Measurements from ENCODE around the gene UNK. TPM values are rescaled to one million over a fixed set of nuclear protein-coding genes. Genes with fewer than 3 reads are reported as not detected.
"Not testable (repeated sequence)": the region's sequence is repeated elsewhere in the genome, so short reads cannot be mapped to it uniquely, and the experiment has no call there.

The UNK gene
- total RNA-seq, 2 experiments from 2014 or later, result 21.8 to 24.7 TPM

GRCh38 chr17:75776386-75777295, 8.0 kb upstream of the UNK start:
- Mint-ChIP-seq H3K36me3 (peaks cover 40% of the 10 kb centered on the region), H3K9me3 (no peaks in the 10 kb centered on the region), H3K27me3 (peaks cover 4% of the 10 kb centered on the region), H3K4me1 (ENCODE audit: low read depth) (peaks cover 28% of the 10 kb centered on the region), H3K27ac (peak overlapping the region; percentile 96), H3K4me3 (peak overlapping the region; percentile 87)
- ChIA-PET CTCF (interaction anchor here (0.6 to 4.2 kb wide), 9 partner anchors 9 to 250 kb away, joined by 3 to 35 read pairs (median 6); partner anchors contain the start of genes GALK1 and TRIM65), POLR2A (interaction anchor here (0.6 to 5.4 kb wide), 19 partner anchors 10 to 101 kb away, joined by 3 to 69 read pairs (median 4); partner anchors contain the start of genes GALK1, UNC13D, UNK and WBP2)
- DNase-seq, result peak; percentile 46
- intact Hi-C loops (cut with micrococcal nuclease), result loop anchor here (1.0 kb wide), 1 partner anchor 10 kb away; no protein-coding TSS in a partner anchor

GRCh38 chr17:75777296-75777922, 7.2 kb upstream of the UNK start:
- intact Hi-C loops (cut with micrococcal nuclease), result no loop called here
- Mint-ChIP-seq H3K9me3 (no peaks in the 10 kb centered on the region), H3K27me3 (peaks cover 4% of the 10 kb centered on the region), H3K4me1 (ENCODE audit: low read depth) (peaks cover 29% of the 10 kb centered on the region), H3K4me3 (peak overlapping the region; percentile 87), H3K27ac (peak overlapping the region; percentile 96), H3K36me3 (peaks cover 40% of the 10 kb centered on the region)
- ChIA-PET CTCF (interaction anchor here (1.5 to 4.2 kb wide), 6 partner anchors 8 to 52 kb away, joined by 4 to 35 read pairs (median 8); partner anchors contain the start of gene GALK1), POLR2A (interaction anchor here (0.8 to 5.4 kb wide), 13 partner anchors 9 to 100 kb away, joined by 3 to 69 read pairs (median 7); partner anchors contain the start of genes GALK1, UNK and WBP2)
- DNase-seq, result no peak

GRCh38 chr17:75778066-75778860, 6.3 kb upstream of the UNK start:
- POLR2A ChIA-PET, result interaction anchor here (0.8 to 5.2 kb wide), 10 partner anchors 8 to 77 kb away, joined by 3 to 57 read pairs (median 7); partner anchors contain the start of genes GALK1, UNC13D, UNK and WBP2

GRCh38 chr17:75778861-75779249, 5.8 kb upstream of the UNK start:
- Mint-ChIP-seq H3K4me3 (peak overlapping the region; percentile 87), H3K27ac (peak overlapping the region; percentile 96), H3K27me3 (peaks cover 4% of the 10 kb centered on the region), H3K9me3 (no peaks in the 10 kb centered on the region), H3K36me3 (peaks cover 42% of the 10 kb centered on the region), H3K4me1 (ENCODE audit: low read depth) (peaks cover 41% of the 10 kb centered on the region)
- ChIA-PET CTCF (interaction anchor here (0.6 to 4.2 kb wide), 5 partner anchors 14 to 76 kb away, joined by 3 to 35 read pairs (median 8); partner anchors contain the start of genes GALK1, UNC13D and WBP2), POLR2A (interaction anchor here (0.8 to 5.2 kb wide), 6 partner anchors 7 to 77 kb away, joined by 3 to 57 read pairs (median 6); partner anchors contain the start of genes GALK1, UNC13D, UNK and WBP2)
- DNase-seq, result no peak
- intact Hi-C loops (cut with micrococcal nuclease), result loop anchor here (1.0 to 2.0 kb wide), 4 partner anchors 14 to 200 kb away; partner anchors contain the start of genes ACOX1, GALK1, RECQL5 and SAP30BP

More at GRCh38 chr17:75778066-75778860, 6.3 kb upstream of the UNK start:
- intact Hi-C loops (cut with micrococcal nuclease), result loop anchor here (2.0 kb wide), 1 partner anchor 201 kb away; the partner anchor contains the start of genes ACOX1 and TEN1
- DNase-seq, H3K27me3 Mint-ChIP-seq, H3K9me3 Mint-ChIP-seq: not testable (repeated sequence)
- Mint-ChIP-seq H3K4me1 (ENCODE audit: low read depth) (peaks cover 36% of the 10 kb centered on the region), H3K27ac (peak overlapping the region; percentile 96), H3K36me3 (peaks cover 42% of the 10 kb centered on the region), H3K4me3 (peak overlapping the region; percentile 87)
- CTCF ChIA-PET, result interaction anchor here (0.6 to 4.2 kb wide), 7 partner anchors 13 to 77 kb away, joined by 3 to 35 read pairs (median 9); partner anchors contain the start of genes GALK1 and WBP2

DNA sequence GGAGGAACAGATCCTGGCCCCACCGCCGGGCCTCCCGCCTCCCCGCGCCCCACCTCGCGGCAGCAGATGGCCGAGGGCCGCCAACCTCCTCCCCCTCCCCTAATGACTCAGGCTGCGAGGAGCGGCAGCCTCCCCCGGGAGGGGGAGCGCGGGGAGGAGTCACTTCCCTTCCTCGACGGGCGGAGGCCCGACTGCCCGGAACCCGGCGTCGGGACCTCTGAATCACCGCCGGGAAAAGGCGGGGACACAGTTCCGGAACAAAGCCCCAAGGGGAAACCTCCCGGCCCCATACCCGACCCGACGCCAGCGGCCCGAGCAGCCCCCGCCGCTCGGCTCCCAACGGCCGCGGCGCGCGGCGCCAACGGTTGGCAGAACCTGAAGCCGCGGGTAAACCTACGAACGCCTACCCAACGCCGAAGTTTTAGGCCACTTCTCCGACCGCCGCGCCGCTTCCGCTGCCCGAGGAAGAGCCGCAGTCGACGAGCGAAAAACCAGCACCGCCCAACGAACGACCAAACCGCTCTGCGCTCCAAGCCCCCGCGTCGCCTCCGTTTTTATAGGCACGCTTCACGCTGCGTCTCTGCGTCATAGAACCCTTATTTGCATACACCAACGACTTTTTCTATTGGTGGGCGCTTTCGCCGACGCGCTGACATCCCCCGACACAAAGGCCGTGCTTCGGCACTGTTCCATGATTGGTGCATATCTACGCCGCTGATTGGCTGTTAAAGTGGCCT, 5.2 kb upstream of the UNK start:
- CTCF ChIA-PET, result interaction anchor here (0.6 to 4.2 kb wide), 7 partner anchors 15 to 82 kb away, joined by 3 to 35 read pairs (median 7); partner anchors contain the start of genes GALK1 and UNC13D
- intact Hi-C loops (cut with micrococcal nuclease), result loop anchor here (1.0 to 2.0 kb wide), 4 partner anchors 14 to 199 kb away; partner anchors contain the start of genes ACOX1, GALK1, RECQL5 and SAP30BP
- POLR2A ChIA-PET, result interaction anchor here (0.6 to 2.9 kb wide), 16 partner anchors 9 to 117 kb away, joined by 3 to 18 read pairs (median 4); partner anchors contain the start of genes GALK1, RECQL5, SAP30BP and TRIM65
- peak; percentile 97 for DNase-seq
- peaks cover 41% of the 10 kb centered on the region for H3K36me3 Mint-ChIP-seq
- H3K27ac Mint-ChIP-seq, result peak overlapping the region; percentile 97
- H3K27me3 Mint-ChIP-seq, result peaks cover 4% of the 10 kb centered on the region
- H3K9me3 Mint-ChIP-seq, result no peaks in the 10 kb centered on the region
- peaks cover 43% of the 10 kb centered on the region for H3K4me1 Mint-ChIP-seq (ENCODE audit: low read depth)
- peak overlapping the region; percentile 87 for H3K4me3 Mint-ChIP-seq

GRCh38 chr17:75779987-75780889, 4.4 kb upstream of the UNK start:
- intact Hi-C loops (cut with micrococcal nuclease), result loop anchor here (1.0 to 10.0 kb wide), 8 partner anchors 15 to 485 kb away; partner anchors contain the start of genes ACOX1, GALK1, GALR2 and RECQL5
- ChIA-PET CTCF (interaction anchor here (0.6 to 2.1 kb wide), 5 partner anchors 15 to 81 kb away, joined by 3 to 16 read pairs (median 5); partner anchors contain the start of genes GALK1 and UNC13D), POLR2A (interaction anchor here (0.6 to 2.8 kb wide), 13 partner anchors 10 to 116 kb away, joined by 3 to 18 read pairs (median 4); partner anchors contain the start of genes GALK1, RECQL5, SAP30BP and TRIM65)
- no peaks in the 10 kb centered on the region for H3K9me3 Mint-ChIP-seq
- peaks cover 40% of the 10 kb centered on the region for H3K36me3 Mint-ChIP-seq
- H3K27me3 Mint-ChIP-seq, result peaks cover 4% of the 10 kb centered on the region
- peak overlapping the region; percentile 87 for H3K4me3 Mint-ChIP-seq
- H3K27ac Mint-ChIP-seq, result peak overlapping the region; percentile 97
- peaks cover 43% of the 10 kb centered on the region for H3K4me1 Mint-ChIP-seq (ENCODE audit: low read depth)
- no peak for DNase-seq

DNA sequence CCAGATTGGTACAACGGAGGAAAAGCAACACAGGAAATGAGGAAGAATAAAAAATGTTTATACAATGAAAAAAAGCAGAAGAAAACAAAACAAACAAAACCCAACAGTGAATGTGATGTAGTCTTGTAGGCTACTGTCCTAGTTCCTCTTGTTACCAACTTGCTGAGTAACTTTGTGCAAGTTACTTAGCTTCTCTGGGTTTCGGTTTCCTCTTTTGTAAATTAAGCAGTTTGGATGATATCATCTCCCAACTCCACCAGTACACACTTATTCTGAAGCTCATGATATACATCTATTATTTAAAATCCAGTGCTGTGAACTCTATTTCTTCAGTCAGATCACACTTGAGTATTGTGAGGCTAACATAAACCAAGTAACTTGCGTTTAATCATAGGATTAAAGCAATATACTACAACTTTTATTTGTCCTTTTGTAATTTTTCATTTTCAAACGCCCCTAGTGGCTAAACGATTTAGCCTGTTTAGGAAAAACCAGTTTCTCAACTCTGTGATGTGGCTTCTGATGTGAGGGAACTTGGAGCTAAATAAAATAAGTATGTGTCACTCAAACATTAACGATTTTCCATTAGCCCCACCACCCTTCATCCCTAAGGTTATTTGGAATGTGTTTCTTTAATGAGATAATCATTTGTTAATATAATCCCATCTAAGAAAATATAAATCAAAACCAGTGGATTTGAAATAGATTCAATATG, 1.4 kb upstream of the UNK start:
- CTCF ChIA-PET, result interaction anchor here (0.6 to 2.7 kb wide), 26 partner anchors 8 to 327 kb away, joined by 3 to 15 read pairs (median 4); partner anchors contain the start of genes GALK1, TRIM47, TRIM65 and WBP2
- peak overlapping the region; percentile 98 for H3K27ac Mint-ChIP-seq
- peaks cover 13% of the 10 kb centered on the region for H3K36me3 Mint-ChIP-seq
- POLR2A ChIA-PET, result interaction anchor here (0.6 to 1.8 kb wide), 10 partner anchors 8 to 749 kb away, joined by 3 to 8 read pairs (median 4); partner anchors contain the start of genes GALK1 and WBP2
- no peaks in the 10 kb centered on the region for H3K9me3 Mint-ChIP-seq
- DNase-seq, result no peak
- intact Hi-C loops (cut with micrococcal nuclease), result loop anchor here (1.0 to 10.0 kb wide), 5 partner anchors 114 to 943 kb away; partner anchors contain the start of genes GALR2, JMJD6, METTL23 and SRP68
- H3K4me3 Mint-ChIP-seq, result peak overlapping the region; percentile 90
- peaks cover 38% of the 10 kb centered on the region for H3K4me1 Mint-ChIP-seq (ENCODE audit: low read depth)
- H3K27me3 Mint-ChIP-seq, result peaks cover 4% of the 10 kb centered on the region

GRCh38 chr17:75783803-75784472, 668 bp upstream of the UNK start:
- H3K4me3 Mint-ChIP-seq, result peak overlapping the region; percentile 90
- H3K27me3 Mint-ChIP-seq, result peaks cover 2% of the 10 kb centered on the region
- peaks cover 35% of the 10 kb centered on the region for H3K4me1 Mint-ChIP-seq (ENCODE audit: low read depth)
- no peaks in the 10 kb centered on the region for H3K9me3 Mint-ChIP-seq
- H3K36me3 Mint-ChIP-seq, result peaks cover 6% of the 10 kb centered on the region
- no peak for DNase-seq
- POLR2A ChIA-PET, result interaction anchor here (0.7 to 4.7 kb wide), 10 partner anchors 8 to 288 kb away, joined by 3 to 57 read pairs (median 4); partner anchors contain the start of genes GALK1 and WBP2
- CTCF ChIA-PET, result interaction anchor here (0.6 to 2.7 kb wide), 21 partner anchors 7 to 328 kb away, joined by 3 to 15 read pairs (median 5); partner anchors contain the start of genes GALK1, TRIM47, TRIM65 and WBP2
- intact Hi-C loops (cut with micrococcal nuclease), result loop anchor here (1.0 to 10.0 kb wide), 8 partner anchors 49 to 942 kb away; partner anchors contain the start of genes GALR2, JMJD6, METTL23 and SRP68
- peak overlapping the region; percentile 98 for H3K27ac Mint-ChIP-seq

Data from activated CD4-positive, alpha-beta memory T cell treated with anti-CD3 and anti-CD28 coated beads for 36 hours (primary cell).